ENCODE measurements around the gene HOMER3.

HOMER3 gene

DNA sequence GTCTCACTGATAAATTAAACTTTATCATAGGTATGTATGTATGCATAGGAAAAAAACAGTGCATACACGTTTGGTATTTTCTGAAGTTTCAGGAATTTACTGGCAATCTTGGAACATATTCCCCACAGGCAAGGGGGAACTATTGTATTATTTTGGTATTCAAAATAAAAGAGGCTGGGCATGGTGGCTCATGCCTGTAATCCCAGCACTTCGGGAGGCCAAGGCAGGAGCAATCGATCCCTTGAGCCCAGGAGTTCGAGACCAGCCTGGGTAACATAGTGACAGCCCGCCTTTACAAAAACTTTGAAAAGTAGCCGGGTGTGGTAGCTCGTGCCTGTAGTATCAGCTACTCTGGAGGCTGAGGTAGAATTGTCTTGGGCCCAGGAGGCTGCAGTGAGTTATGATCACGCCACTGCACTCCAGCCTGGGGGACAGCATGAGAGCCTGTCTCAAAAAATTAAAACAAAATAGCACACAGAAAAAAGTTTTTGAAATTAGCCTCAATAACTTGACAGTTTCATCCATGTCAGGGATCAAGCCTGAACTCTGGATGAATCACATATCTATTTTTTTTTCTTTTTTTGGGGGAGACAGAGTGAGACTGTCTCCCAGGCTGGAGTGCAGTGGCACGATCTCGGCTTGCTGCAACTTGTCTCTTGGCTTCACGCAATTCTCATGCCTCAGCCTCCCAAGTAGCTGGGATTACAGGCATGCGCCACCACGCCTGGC is 29.1 kb upstream of the HOMER3 start:
- no peak for TF ChIP-seq CTCF (IDR thresholded peaks at IDR 0.05; ENCODE audit: low read depth, low read length, missing control alignments)
- H3K4me3 ChIP-seq (ENCODE audit: low read depth, low read length), result no peak overlapping the region
- no peak for DNase-seq (ENCODE audit: low read depth)

- no peak for DNase-seq (ENCODE audit: low read depth)
- no peak for TF ChIP-seq CTCF (IDR thresholded peaks at IDR 0.05; ENCODE audit: low read depth, low read length, missing control alignments)
- H3K4me3 ChIP-seq (ENCODE audit: low read depth, low read length), result no peak overlapping the region
These were observed 26.5 kb upstream of the HOMER3 start for GRCh38 chr19:18967358-18968146.

DNA sequence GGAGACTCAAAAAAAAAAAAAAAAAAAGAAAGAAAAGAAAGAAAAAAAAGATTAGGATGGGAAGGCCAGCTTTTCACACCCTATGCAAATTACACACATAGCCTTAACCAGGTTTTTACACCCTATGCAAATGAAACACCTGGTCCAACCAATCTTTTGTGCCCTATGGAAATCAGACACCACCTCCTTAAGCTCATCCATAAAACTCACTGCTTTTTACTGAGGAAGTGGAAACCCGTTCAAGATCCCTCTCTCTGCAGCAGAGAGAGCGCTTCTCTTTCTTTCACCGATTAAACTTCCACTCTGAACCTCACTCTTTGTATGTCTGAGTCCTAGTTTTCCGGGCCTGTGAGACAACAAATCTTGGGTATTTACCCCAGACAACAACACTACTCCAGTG is 25.3 kb upstream of the HOMER3 start:
- no peak overlapping the region for H3K4me3 ChIP-seq (ENCODE audit: low read depth, low read length)
- TF ChIP-seq CTCF (IDR thresholded peaks at IDR 0.05; ENCODE audit: low read depth, low read length, missing control alignments), result no peak
- no peak for DNase-seq (ENCODE audit: low read depth)

GRCh38 chr19:18964121-18964520 is 23.1 kb upstream of the HOMER3 start:
- DNase-seq (ENCODE audit: low read depth), result no peak
- no peak for TF ChIP-seq CTCF (IDR thresholded peaks at IDR 0.05; ENCODE audit: low read depth, low read length, missing control alignments)

GRCh38 chr19:18961767-18962620 is 21.0 kb upstream of the HOMER3 start:
- no peak overlapping the region for H3K4me3 ChIP-seq (ENCODE audit: low read depth, low read length)
- no peak for TF ChIP-seq CTCF (IDR thresholded peaks at IDR 0.05; ENCODE audit: low read depth, low read length, missing control alignments)

More at GRCh38 chr19:18964121-18964520, 23.1 kb upstream of the HOMER3 start:
- no peak overlapping the region for H3K4me3 ChIP-seq (ENCODE audit: low read depth, low read length)

GRCh38 chr19:18960370-18960769 is 19.4 kb upstream of the HOMER3 start:
- no peak for TF ChIP-seq CTCF (IDR thresholded peaks at IDR 0.05; ENCODE audit: low read depth, low read length, missing control alignments)
- H3K4me3 ChIP-seq (ENCODE audit: low read depth, low read length), result no peak overlapping the region
- DNase-seq (ENCODE audit: low read depth), result no peak

More at GRCh38 chr19:18961767-18962620, 21.0 kb upstream of the HOMER3 start:
- no peak for DNase-seq (ENCODE audit: low read depth)

Measured in GM12864 (cell line).